GM21390 (cell line): Measurements from ENCODE around the gene TRIM73.
"Not testable (repeated sequence)": the region's sequence is repeated elsewhere in the genome, so short reads cannot be mapped to it uniquely, and the experiment has no call there.

Source experiments
- ATAC-seq: cut with Tn5 transposase; IDR thresholded peaks from one replicate; pipeline ENCODE4 v1.9.1; 2021; ENCODE audit not compliant: unreplicated experiment

The TRIM73 gene

GRCh38 chr7:75395329-75395728, at the start of gene TRIM73:
TSS of gene TRIM73 (plus strand) at chr7:75395629. CDS start at chr7:75398934, 3,305 bp downstream.
- not testable (repeated sequence) for ATAC-seq

DNA sequence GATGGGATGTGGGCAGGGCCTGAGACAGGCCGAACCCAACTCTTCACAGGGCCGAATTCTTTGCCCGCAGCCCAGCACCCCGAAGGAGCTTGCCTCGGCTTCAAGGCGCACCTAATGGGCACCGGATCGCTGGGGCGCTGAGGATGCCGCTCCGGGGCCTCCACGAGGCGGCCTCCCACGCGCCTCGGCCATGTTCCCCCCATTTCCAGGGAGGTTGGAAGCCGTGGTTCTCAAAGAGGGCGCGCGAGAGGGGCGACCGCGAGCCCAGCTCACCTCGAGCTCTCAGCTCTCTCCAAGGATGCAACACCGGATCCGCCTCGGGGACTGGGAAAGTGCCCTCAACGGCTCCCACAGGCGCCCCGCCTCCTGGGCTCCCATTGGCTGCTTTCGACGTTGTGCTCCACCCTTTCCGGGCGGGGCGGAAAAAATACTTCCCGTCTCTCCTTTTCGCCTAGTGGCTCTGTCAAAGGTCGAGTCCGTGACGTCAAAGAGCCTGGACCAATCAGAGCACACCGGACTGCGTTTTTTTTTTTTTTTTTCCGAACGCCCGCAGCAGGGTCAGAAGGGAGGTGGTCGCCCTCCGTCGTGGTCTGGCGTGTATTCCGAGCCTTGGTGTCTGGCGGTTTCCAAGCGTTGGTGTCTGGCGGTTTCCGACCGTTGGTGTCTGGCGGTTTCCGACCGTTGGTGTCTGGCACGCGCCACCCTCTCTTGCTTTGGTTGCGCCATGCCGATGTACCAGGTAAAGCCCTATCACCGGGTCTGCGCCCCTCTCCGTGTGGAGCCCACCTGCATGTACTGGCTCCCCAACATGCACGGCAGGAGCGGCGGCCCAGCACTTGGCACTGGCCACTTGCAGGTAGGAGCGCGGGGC, 36.5 kb upstream of the TRIM73 start:
- ATAC-seq: peak; percentile 72

DNA sequence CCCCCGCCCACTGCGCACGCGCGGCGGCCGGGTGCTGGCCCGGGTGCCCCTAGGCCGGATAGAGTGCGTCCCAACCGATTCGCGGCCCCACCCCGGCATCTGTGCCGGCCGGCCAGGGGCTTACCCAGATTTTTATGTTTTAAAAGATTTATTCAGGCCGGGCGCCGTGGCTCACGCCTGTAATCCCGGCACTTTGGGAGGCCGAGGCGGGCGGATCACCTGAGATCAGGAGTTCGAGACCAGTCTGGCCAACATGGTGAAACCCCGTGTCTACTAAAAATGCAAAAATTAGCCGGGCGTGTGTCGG, 35.9 kb upstream of the TRIM73 start:
- peak; percentile 48 for ATAC-seq

DNA sequence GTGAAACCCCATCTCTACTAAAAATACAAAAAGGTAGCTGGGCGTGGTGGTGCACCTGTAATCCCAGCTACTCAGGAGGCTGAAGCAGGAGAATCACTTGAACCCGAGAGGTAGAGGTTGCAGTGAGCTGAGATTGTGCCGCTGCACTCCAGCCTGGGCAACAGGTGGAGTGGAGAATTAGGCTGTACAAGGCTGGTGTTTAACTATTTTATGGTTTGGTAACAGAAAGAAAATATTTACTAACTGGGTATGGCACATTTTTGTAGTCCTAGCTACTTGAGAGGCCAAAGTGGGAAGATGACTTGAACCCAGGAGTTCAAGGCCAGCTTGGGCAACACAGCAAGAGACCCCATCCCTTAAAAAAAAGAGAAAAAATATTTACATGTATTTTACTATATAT, 31.4 kb upstream of the TRIM73 start:
- not testable (repeated sequence) for ATAC-seq

DNA sequence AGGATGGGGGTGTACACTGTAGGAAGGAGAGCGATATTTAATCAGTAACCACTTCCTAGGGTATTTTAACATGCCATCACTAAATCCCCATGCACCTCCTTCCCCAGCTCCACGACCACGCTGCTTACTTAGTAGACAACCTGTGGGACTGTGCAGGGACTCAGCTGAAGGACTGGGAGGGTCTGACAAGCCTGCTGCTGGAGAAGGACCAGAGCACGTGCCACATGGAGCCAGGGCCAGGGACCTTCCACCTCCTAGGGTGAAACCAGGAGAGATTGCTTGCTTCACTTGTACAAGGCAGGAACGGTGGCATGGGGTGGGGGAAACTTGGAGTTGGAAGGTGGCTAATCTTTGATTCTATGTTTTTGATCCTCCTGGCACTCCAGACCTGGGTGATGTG, 28.8 kb upstream of the TRIM73 start:
- not testable (repeated sequence) for ATAC-seq

DNA sequence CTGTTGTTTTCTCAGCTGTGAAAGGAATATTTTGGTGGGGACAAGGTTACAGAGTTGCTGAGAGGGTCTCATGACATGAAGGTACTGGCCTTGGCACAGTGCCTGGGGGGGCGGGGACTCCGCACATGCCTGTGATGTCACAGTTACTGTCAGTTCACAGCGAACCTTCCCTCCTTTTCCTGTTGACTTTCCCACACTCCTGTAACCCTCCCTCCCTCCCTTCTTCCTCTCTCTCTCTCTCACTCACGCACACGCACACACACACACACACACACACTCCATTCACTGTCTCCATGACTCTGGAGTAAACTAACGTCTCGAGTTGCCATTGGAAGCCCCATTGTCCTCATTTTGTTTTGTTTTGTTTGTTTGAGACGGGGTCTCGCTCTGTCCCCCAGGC, 28.1 kb upstream of the TRIM73 start:
- ATAC-seq: not testable (repeated sequence)

DNA sequence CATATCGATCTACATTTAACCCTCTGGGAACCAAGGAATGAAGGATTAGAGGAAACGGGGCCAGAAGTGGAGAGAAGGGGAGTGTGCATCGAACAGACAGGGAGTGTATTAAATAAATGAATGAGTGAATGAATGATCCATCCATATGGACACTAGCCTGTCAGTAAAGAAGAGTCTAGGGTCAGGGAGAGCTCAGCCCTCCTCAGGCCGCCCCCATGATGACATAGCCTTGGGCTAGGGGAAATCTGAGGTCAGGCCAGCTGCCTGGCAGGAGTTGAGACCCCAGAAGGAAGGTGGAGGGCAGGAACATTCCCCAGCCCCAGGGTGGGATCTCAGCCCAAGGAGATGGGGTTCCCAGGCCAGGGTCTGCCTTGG, 21.3 kb upstream of the TRIM73 start:
- not testable (repeated sequence) for ATAC-seq

DNA sequence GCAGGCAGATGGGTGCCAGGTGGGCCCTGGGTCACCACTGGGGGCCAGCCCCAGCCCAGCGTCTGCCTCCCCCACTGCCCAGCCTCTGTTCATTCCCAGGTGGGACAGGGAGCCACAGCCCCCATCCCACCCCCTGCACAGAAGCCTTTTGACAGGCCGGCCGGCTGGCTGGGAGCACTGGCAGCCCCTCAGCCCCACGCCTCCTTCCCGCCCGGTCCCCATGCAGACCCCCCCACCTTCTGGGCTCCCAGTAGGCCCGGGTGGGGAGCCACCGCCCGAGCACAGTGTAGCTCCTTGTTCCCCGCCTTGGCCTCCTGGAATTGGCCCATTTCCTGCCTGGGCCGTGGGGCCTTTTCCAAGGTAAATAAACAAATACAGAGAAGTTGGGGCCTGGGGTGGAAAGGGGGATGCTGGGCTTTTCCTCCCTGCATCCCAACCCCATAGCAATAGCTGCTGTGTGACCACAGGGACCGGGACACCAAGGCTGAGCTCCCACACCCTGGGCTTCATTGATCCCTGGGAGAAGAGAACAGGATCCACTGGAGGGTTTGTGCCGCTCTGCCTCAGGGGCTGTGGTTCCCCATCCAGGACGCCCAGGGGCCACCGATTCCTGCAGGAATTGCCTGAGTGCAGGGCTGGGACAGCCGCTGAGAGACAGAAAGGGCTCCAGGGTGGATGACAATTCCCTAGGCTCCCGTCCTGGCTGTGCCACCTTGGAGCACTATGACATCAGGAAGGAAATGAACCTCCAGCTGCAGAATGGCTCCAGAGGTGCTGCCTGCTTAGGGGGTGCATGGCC, 20.7 kb upstream of the TRIM73 start:
- not testable (repeated sequence) for ATAC-seq

DNA sequence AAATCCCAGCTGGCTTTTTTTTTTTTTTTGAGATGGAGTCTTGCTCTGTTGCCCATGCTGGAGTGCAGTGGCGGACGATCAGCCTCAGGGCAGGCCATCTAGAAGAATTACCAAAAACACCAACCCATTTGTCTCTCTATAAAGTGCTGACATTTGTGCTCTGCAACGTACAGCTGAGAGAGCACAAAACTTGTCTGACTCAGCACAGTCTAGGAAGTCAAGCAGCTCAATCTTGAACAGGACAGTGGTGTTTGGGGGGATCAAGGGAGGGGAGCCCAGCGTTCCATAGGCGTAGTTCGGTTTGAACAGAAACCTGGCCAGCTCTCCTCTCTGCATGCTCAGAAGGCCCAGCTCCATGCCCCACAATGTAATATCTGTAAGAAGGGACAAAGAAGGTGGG, 2.2 kb upstream of the TRIM73 start:
- ATAC-seq: not testable (repeated sequence)

- ATAC-seq: not testable (repeated sequence)
Observed at GRCh38 chr7:75397865-75398264, 2.4 kb downstream of the TRIM73 start.

- ATAC-seq: peak; percentile 53
Observed at GRCh38 chr7:75398771-75399700, 3.6 kb downstream of the TRIM73 start.

GRCh38 chr7:75400575-75400974, 5.1 kb downstream of the TRIM73 start:
- not testable (repeated sequence) for ATAC-seq

GRCh38 chr7:75403455-75404443, 8.3 kb downstream of the TRIM73 start:
- ATAC-seq: not testable (repeated sequence)

DNA sequence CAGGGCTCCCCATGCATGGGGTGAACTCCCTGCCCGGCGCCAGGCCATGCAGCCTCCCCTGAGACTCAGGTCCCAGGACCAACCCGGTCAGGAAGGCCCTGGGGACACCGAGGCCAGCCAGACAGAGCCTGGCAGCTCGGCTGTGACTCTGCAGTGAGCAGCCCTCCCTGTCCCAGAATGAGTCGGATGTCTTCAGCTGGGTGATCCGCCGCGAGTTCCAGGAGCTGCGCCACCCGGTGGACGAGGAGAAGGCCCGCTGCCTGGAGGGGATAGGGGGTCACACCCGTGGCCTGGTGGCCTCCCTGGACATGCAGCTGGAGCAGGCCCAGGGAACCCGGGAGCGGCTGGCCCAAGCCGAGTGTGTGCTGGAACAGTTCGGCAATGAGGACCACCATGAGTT, 9.2 kb downstream of the TRIM73 start:
- ATAC-seq: not testable (repeated sequence)

DNA sequence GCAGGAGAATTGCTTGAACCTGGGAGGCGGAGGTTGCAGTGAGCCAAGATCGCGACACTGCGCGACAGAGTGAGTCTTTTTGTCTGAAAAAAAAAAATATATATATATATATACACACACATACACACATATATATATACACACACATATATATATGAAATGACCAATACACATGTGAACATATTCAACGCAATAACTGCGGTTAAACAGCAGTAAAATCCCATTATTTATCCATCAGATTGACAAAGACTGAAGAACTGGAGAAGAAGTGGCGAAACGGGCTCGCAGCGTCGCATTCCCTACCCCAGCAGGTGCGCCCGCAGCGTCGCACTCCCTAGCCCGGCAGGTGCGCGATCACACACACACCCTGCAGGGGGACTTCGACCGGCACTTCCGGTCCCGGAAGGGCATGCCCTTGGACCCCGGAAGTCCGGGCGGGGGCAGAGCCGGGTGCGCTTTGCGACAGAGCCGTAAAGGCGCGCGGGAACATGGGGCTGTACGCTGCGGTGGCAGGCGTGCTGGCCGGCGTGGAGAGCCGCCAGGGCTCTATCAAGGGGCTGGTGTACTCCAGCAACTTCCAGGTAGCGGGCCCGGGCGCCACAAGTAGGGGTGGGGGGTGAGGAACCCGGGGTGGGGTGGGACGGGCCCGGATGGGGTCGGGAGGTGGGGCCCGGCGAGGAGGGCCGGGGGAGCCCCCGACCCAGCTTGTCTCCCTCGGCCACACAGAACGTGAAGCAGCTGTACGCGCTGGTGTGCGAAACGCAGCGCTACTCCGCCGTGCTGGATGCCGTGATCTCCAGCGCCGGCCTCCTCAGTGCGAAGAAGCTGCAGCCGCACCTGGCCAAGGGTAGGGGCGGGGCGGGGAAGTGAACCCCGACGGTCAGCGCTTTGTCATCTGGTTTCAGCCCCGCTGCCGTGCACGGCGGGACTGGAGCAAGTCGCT, 14.7 kb downstream of the TRIM73 start:
- peak; percentile 93 for ATAC-seq

GRCh38 chr7:75410823-75411173, 15.4 kb downstream of the TRIM73 start:
- not testable (repeated sequence) for ATAC-seq

- not testable (repeated sequence) for ATAC-seq
Observed at GRCh38 chr7:75414204-75414603, 18.8 kb downstream of the TRIM73 start.

DNA sequence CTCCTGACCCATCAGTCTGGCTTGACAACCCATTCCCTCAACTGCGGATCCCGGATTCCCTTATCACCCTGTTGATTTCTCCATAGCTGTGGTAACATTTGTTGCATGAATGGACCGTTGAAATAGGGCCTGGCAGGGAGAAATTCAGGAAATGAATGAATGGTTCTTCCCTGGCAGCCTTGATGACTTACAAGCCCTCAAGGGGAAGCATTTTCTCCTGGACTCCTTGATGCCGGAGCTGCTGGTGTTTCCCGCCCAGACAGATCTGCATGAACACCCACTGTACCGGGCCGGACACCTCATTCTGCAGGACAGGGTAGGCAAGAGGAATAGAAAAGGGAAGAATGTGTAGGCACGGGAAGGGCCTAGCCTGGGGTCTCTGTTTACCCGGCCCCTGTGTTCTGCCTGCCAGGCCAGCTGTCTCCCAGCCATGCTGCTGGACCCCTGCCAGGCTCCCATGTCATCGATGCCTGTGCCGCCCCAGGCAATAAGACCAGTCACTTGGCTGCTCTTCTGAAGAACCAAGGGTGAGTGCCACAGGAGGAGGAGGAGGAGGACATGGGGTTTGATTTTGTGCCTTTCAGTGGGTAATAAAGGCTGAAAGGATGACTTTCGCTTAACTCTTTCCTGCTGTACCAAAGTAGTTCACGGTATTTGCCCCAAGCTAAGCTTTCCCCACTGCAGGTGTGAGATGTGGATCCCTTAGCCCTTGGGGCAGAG, 19.4 kb downstream of the TRIM73 start:
- not testable (repeated sequence) for ATAC-seq
